HG03469 (cell line): ENCODE data around the gene TSSC4.

ENCODE experiments used
- ATAC-seq: cut with Tn5 transposase; IDR thresholded peaks from one replicate; pipeline ENCODE4 v1.9.1; 2021; ENCODE audit warnings: mild to moderate bottlenecking, moderate library complexity, moderate number of reproducible peaks; ENCODE audit not compliant: unreplicated experiment

TSSC4 gene

GRCh38 chr11:2385156-2386151, 15.1 kb upstream of the TSSC4 start:
- no peak for ATAC-seq

GRCh38 chr11:2386591-2386990, 14.0 kb upstream of the TSSC4 start:
- ATAC-seq = no peak

- no peak for ATAC-seq
These were observed 13.1 kb upstream of the TSSC4 start for GRCh38 chr11:2387266-2387987.

GRCh38 chr11:2388431-2389376, 11.8 kb upstream of the TSSC4 start:
- ATAC-seq = no peak

- no peak for ATAC-seq
These were observed 11.0 kb upstream of the TSSC4 start for GRCh38 chr11:2389377-2390026.

- ATAC-seq = no peak
These were observed 10.3 kb upstream of the TSSC4 start for GRCh38 chr11:2390091-2390724.

GRCh38 chr11:2390725-2391151, 9.8 kb upstream of the TSSC4 start:
- no peak for ATAC-seq

- no peak for ATAC-seq
These were observed 9.2 kb upstream of the TSSC4 start for GRCh38 chr11:2391181-2391975.

GRCh38 chr11:2392241-2392959, 8.2 kb upstream of the TSSC4 start:
- ATAC-seq = no peak

GRCh38 chr11:2393111-2393868, 7.3 kb upstream of the TSSC4 start:
- no peak for ATAC-seq

- no peak for ATAC-seq
These were observed 6.4 kb upstream of the TSSC4 start for GRCh38 chr11:2393941-2394817.

- no peak for ATAC-seq
These were observed 5.8 kb upstream of the TSSC4 start for GRCh38 chr11:2394818-2395105.

GRCh38 chr11:2395211-2395730, 5.3 kb upstream of the TSSC4 start:
- no peak for ATAC-seq

GRCh38 chr11:2395856-2396255, 4.7 kb upstream of the TSSC4 start:
- no peak for ATAC-seq

GRCh38 chr11:2396471-2396870, 4.1 kb upstream of the TSSC4 start:
- no peak for ATAC-seq

- no peak for ATAC-seq
These were observed 3.5 kb upstream of the TSSC4 start for GRCh38 chr11:2397005-2397404.
